ENCODE data around the gene HYAL3.

Gene HYAL3

DNA sequence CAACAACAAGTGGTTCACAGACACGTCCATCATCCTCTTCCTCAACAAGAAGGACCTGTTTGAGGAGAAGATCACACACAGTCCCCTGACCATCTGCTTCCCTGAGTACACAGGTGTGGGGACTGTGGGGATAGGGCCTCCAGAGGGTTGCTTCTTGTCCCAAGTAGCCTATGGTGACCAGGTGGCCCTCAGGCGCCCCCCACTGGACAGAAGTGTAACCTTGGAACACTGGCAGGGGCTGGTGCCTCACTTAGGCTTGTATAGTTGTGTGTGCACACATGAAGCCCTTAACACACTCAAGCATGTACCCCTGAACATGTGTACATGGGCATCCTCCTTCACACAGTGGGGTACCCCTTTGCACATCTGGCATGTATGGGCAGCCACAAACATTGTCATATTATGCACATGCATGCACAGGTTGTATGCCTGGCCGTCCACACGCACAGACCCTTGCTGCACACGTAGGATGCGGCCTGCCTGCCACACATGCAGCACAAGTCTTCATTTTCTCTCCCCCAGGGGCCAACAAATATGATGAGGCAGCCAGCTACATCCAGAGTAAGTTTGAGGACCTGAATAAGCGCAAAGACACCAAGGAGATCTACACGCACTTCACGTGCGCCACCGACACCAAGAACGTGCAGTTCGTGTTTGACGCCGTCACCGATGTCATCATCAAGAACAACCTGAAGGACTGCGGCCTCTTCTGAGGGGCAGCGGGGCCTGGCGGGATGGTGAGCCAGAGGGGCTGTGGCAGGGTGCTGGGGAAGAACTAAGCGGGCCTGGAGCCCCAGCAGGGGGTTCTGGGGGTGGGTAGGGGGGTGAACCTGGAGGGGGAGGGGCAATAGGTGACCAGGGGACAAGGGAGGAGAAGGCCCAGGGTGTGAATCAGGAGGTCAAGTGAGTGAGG lies 42.0 kb downstream of the HYAL3 start:
- TF ChIP-seq CTCF (IDR thresholded peaks at IDR 0.05): peak; percentile 32
- Histone ChIP-seq H3K4me1 (peaks cover 18% of the 10 kb centered on the region), H3K79me2 (peaks cover 12% of the 10 kb centered on the region), H3K4me2 (ENCODE audit: low read length) (no peak overlapping the region), H3K36me3 (ENCODE audit: control insufficient read depth, insufficient read depth, low read length) (no peaks in the 10 kb centered on the region), H3K9me3 (ENCODE audit: control insufficient read depth, low read length) (no peaks in the 10 kb centered on the region), H3K4me3 (ENCODE audit: low read depth, low read length) (no peak overlapping the region), H3K27ac (no peak overlapping the region), H3K27me3 (ENCODE audit: control insufficient read depth, insufficient read depth, low read length) (no peaks in the 10 kb centered on the region), H3K9ac (no peak overlapping the region), H2AFZ (no peak overlapping the region)

DNA sequence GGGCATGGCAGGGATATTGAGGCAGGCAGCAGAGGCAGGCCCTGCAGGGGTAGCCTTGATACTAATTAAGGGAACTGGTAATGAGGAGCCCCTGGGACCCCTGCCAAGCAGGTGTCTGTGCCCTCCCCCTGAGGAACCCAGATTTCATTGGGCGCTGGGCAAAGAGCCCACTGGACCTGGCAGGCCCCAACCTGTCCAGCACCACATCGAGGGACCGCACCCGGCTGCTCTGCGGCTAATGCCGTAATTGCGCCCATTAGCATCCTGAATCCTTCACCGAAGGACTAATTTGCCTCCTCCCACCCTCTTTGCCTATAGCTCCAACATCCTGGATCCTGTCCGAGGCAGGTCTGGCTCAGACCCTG lies 44.0 kb downstream of the HYAL3 start:
- Histone ChIP-seq H3K36me3 (ENCODE audit: control insufficient read depth, insufficient read depth, low read length) (no peaks in the 10 kb centered on the region), H3K4me1 (peaks cover 16% of the 10 kb centered on the region), H3K9me3 (ENCODE audit: control insufficient read depth, low read length) (no peaks in the 10 kb centered on the region), H3K4me3 (ENCODE audit: low read depth, low read length) (no peak overlapping the region), H3K27ac (peak overlapping the region; percentile 42), H3K9ac (no peak overlapping the region), H3K27me3 (ENCODE audit: control insufficient read depth, insufficient read depth, low read length) (no peaks in the 10 kb centered on the region), H2AFZ (no peak overlapping the region), H3K4me2 (ENCODE audit: low read length) (no peak overlapping the region), H3K79me2 (peaks cover 30% of the 10 kb centered on the region)
- TF ChIP-seq CTCF (IDR thresholded peaks at IDR 0.05): no peak

DNA sequence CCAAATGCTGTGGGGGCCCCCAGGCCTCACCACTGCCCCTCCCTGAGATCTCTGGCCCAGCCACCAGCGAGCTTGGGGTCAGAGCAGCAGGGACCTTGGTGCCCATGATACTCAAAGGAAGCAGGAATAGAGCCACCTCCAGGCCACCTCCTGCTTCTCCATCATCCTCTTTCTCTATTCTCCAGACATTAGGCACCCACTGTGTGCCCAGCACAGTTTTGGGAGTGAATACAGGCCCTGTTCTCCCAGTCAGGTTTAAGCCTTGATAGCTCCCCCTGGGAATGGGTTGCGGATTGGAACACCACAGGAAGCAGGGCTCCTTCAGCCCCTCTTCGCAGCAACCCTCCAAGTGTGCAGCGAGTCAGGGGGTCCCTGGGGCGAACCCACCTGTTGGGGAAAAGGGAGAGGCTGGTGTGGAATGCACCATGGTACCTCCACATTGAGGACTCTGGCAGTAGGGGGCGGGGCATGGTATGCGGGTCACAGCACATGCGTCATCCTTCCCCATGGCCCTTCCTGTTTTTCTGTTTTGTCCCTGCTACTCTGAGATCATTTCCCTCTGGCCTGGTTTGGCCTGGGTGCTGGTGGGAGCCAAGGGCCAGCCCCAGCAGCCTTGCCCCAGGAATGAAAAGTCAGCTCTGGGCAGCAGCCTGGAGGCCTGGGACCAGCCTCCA lies 44.5 kb downstream of the HYAL3 start:
- H3K4me1 ChIP-seq: peaks cover 18% of the 10 kb centered on the region
- no peak overlapping the region for H3K4me2 ChIP-seq (ENCODE audit: low read length)
- no peak overlapping the region for H3K4me3 ChIP-seq (ENCODE audit: low read depth, low read length)
- H3K27ac ChIP-seq: peak overlapping the region; percentile 55
- no peaks in the 10 kb centered on the region for H3K36me3 ChIP-seq (ENCODE audit: control insufficient read depth, insufficient read depth, low read length)
- no peak for TF ChIP-seq CTCF (IDR thresholded peaks at IDR 0.05)
- no peak overlapping the region for H2AFZ ChIP-seq
- H3K9me3 ChIP-seq (ENCODE audit: control insufficient read depth, low read length): no peaks in the 10 kb centered on the region
- H3K27me3 ChIP-seq (ENCODE audit: control insufficient read depth, insufficient read depth, low read length): no peaks in the 10 kb centered on the region
- H3K79me2 ChIP-seq: peaks cover 36% of the 10 kb centered on the region
- H3K9ac ChIP-seq: no peak overlapping the region

DNA sequence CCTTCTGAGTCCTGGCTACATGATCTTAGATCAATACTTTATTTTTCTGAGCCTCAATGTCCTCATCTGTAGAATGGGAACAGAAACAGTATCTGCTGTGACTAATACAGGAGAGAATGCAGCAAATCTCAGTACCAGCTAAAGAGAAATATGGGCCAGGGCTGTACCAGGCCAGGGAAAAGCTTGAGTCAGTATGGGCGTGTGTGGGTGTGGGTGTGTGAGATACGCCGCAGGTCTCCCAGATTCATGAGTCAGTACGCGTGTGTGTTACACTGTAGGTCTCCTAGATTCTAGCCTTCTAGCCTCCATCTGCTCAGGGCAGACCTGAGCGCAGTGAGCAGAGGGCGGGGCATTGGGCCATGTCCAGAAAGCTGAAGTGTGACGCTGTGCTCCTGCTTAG lies 48.0 kb downstream of the HYAL3 start:
- TF ChIP-seq CTCF (IDR thresholded peaks at IDR 0.05): no peak
- Histone ChIP-seq H3K36me3 (ENCODE audit: control insufficient read depth, insufficient read depth, low read length) (no peaks in the 10 kb centered on the region), H2AFZ (no peak overlapping the region), H3K27ac (no peak overlapping the region), H3K4me3 (ENCODE audit: low read depth, low read length) (no peak overlapping the region), H3K79me2 (peaks cover 63% of the 10 kb centered on the region), H3K9me3 (ENCODE audit: control insufficient read depth, low read length) (no peaks in the 10 kb centered on the region), H3K4me1 (peaks cover 42% of the 10 kb centered on the region), H3K9ac (no peak overlapping the region), H3K4me2 (ENCODE audit: low read length) (no peak overlapping the region), H3K27me3 (ENCODE audit: control insufficient read depth, insufficient read depth, low read length) (no peaks in the 10 kb centered on the region)

Measured in parathyroid adenoma (tissue), 2 donors.